IMR-90 (cell line): Measurements from ENCODE around the gene GRSF1. TPM values are rescaled to one million over a fixed set of nuclear protein-coding genes. Genes with fewer than 3 reads are reported as not detected.

ENCODE experiments used
- ATAC-seq: fragments of 200-7000 bp; cut with Tn5 transposase; 2 replicates; pipeline ENCODE4 v1.9.1; 2020; ENCODE audit warnings: low read depth, mild to moderate bottlenecking, moderate library complexity
- BruUV-seq: library from RNA; stranded (reverse); fragments of 400-500 nt; replicated peaks from 2 replicates; lab custom pipeline; 2021; lab: Mats Ljungman, UMichigan
- CTCF ChIA-PET: fragments of 300-600 bp; formaldehyde crosslinking; extraction: SDS; loops from one replicate; lab custom pipeline; 2021; ENCODE audit warnings: antibody characterized with exemption; lab: Yijun Ruan, JAX
- POLR2A ChIA-PET: fragments of 300-600 bp; sonication (Branson Sonifier 250); formaldehyde crosslinking; loops from one replicate; lab custom pipeline; 2022; ENCODE audit warnings: antibody characterized with exemption; ENCODE audit not compliant: unreplicated experiment; lab: Charles Lee
- DNase-seq: peaks from one replicate; pipeline ENCODE4 v3.0.0; 2013
- H2AFZ ChIP-seq: replicated peaks from 2 replicates; pipeline ENCODE3; 2013; ENCODE audit warnings: low read length, mild to moderate bottlenecking; ENCODE audit not compliant: poor library complexity
- H2AK5ac ChIP-seq: 2 replicates; pipeline ENCODE4 v1.6.1; 2013; ENCODE audit warnings: low read depth, low read length, inconsistent platforms
- H2AK9ac ChIP-seq: replicated peaks from 2 replicates; pipeline ENCODE3; 2013; ENCODE audit warnings: mild to moderate bottlenecking, low read depth, low read length, moderate library complexity; ENCODE audit not compliant: poor library complexity
- H2BK120ac ChIP-seq: 2 replicates; pipeline ENCODE4 v1.6.1; 2013; ENCODE audit warnings: low read depth, low read length, inconsistent platforms
- H2BK15ac ChIP-seq: 3 replicates; pipeline ENCODE4 v1.6.1; 2013; ENCODE audit warnings: low read depth, low read length, inconsistent platforms
- H2BK20ac ChIP-seq: 2 replicates; pipeline ENCODE4 v1.6.1; 2013; ENCODE audit warnings: low read depth, mild to moderate bottlenecking, inconsistent platforms, low read length, moderate library complexity
- H2BK5ac ChIP-seq: 2 replicates; pipeline ENCODE4 v1.6.1; 2013; ENCODE audit warnings: mild to moderate bottlenecking, low read depth, low read length, inconsistent platforms; ENCODE audit not compliant: poor library complexity, severe bottlenecking
- H3K14ac ChIP-seq: replicated peaks from 2 replicates; pipeline ENCODE4 v1.6.1; 2013; ENCODE audit warnings: low read depth, low read length, inconsistent platforms
- H3K18ac ChIP-seq: 2 replicates; pipeline ENCODE4 v1.6.1; 2013; ENCODE audit warnings: low read depth, low read length, control low read depth
- H3K23ac ChIP-seq: 2 replicates; pipeline ENCODE4 v1.6.1; 2013; ENCODE audit warnings: low read depth, low read length, inconsistent platforms
- H3K27ac ChIP-seq: 2 replicates; pipeline ENCODE4 v1.5.1; 2013; ENCODE audit warnings: mild to moderate bottlenecking, control low read depth, low read length; ENCODE audit not compliant: insufficient read depth
- H3K27me3 ChIP-seq: 2 replicates; pipeline ENCODE4 v1.6.1; 2013; ENCODE audit warnings: low read length; ENCODE audit not compliant: control insufficient read depth, insufficient read depth
- H3K36me3 ChIP-seq: 2 replicates; pipeline ENCODE4 v1.6.1; 2013; ENCODE audit warnings: low read length, mixed read lengths; ENCODE audit not compliant: control insufficient read depth, insufficient read depth
- H3K4ac ChIP-seq: 2 replicates; pipeline ENCODE4 v1.6.1; 2013; ENCODE audit warnings: low read depth, low read length, inconsistent platforms
- H3K4me1 ChIP-seq: 2 replicates; pipeline ENCODE4 v1.6.1; 2013; ENCODE audit warnings: low read length, mixed read lengths; ENCODE audit not compliant: control insufficient read depth, insufficient read depth
- H3K4me2 ChIP-seq: 2 replicates; pipeline ENCODE4 v1.6.1; 2013; ENCODE audit warnings: low read depth, mild to moderate bottlenecking, control low read depth, low read length, moderate library complexity
- H3K4me3 ChIP-seq: 2 replicates; pipeline ENCODE4 v1.5.1; 2013; ENCODE audit warnings: low read depth, mild to moderate bottlenecking, control low read depth, low read length, moderate library complexity; ENCODE audit not compliant: insufficient read depth
- H3K56ac ChIP-seq: 2 replicates; pipeline ENCODE4 v1.6.1; 2013; ENCODE audit warnings: low read length, inconsistent platforms; ENCODE audit not compliant: insufficient read depth; ENCODE audit errors: extremely low read depth
- H3K79me1 ChIP-seq, 2 experiments: 2 replicates each; pipeline ENCODE4 v1.6.1; 2013; ENCODE audit warnings: low read length in 2 of 2, inconsistent platforms in 1 of 2, low read depth in 1 of 2
- H3K9ac ChIP-seq: 2 replicates; pipeline ENCODE4 v1.6.1; 2013; ENCODE audit warnings: low read depth, low read length, control low read depth
- H3K9me1 ChIP-seq: 2 replicates; pipeline ENCODE4 v1.6.1; 2013; ENCODE audit warnings: low read length, inconsistent platforms; ENCODE audit not compliant: insufficient read depth
- H3K9me3 ChIP-seq: 2 replicates; pipeline ENCODE4 v1.6.1; 2013; ENCODE audit warnings: low read length; ENCODE audit not compliant: control insufficient read depth, insufficient read depth
- H4K20me1 ChIP-seq: 2 replicates; pipeline ENCODE4 v1.6.1; 2013; ENCODE audit warnings: low read length, inconsistent platforms; ENCODE audit not compliant: insufficient read depth
- H4K5ac ChIP-seq: 2 replicates; pipeline ENCODE4 v1.6.1; 2013; ENCODE audit warnings: mild to moderate bottlenecking, low read depth, low read length, control low read depth
- H4K8ac ChIP-seq, 2 experiments: 2 replicates each; pipeline ENCODE4 v1.6.1; 2013; ENCODE audit warnings: low read depth in 2 of 2, low read length in 2 of 2, control low read depth in 1 of 2, inconsistent platforms in 1 of 2
- H4K91ac ChIP-seq: 2 replicates; pipeline ENCODE4 v1.6.1; 2013; ENCODE audit warnings: low read depth, low read length, inconsistent platforms; ENCODE audit not compliant: insufficient read depth
- CTCF ChIP-seq: conservative IDR thresholded peaks from 2 replicates; pipeline ENCODE4 v1.5.1; 2012; ENCODE audit warnings: mild to moderate bottlenecking, low read depth, low read length, improper control_type of control experiment
- MAFK ChIP-seq: IDR thresholded peaks from 2 replicates; pipeline ENCODE4 v1.6.1; 2012; ENCODE audit warnings: low read depth, low read length, improper control_type of control experiment
- POLR2A ChIP-seq: IDR thresholded peaks from 2 replicates; pipeline ENCODE4 v1.6.1; 2012; ENCODE audit warnings: mild to moderate bottlenecking, low read depth, low read length
- RAD21 ChIP-seq: IDR thresholded peaks from 2 replicates; pipeline ENCODE4 v1.6.1; 2012; ENCODE audit warnings: low read length, improper control_type of control experiment
- RCOR1 ChIP-seq: IDR thresholded peaks from 2 replicates; pipeline ENCODE4 v1.6.1; 2012; ENCODE audit warnings: mild to moderate bottlenecking, low read length, improper control_type of control experiment; ENCODE audit not compliant: insufficient replicate concordance
- WGBS, 2 experiments: methylation state at CpG; one replicate each; pipeline versions ENCODE4 v1.1.5 to v1.1.7; 2013; ENCODE audit warnings: missing lambda C conversion rate in 2 of 2; ENCODE audit not compliant: insufficient read length in 1 of 2; ENCODE audit errors: extremely low coverage in 2 of 2; 5-methylcytosine and 5-hydroxymethylcytosine counted together
- dilution Hi-C: fragments of 300-500 bp; cut with HindIII; formaldehyde crosslinking; loops from one replicate; pipeline ENCODE4 v1.14.3; 2018; ENCODE audit warnings: low sequenced_read_pairs; ENCODE audit not compliant: unreplicated experiment
- in situ Hi-C: fragments of 300-500 bp; cut with MboI; formaldehyde crosslinking; loops from 3 replicates; pipeline ENCODE4 v1.14.3; 2019; ENCODE audit warnings: low sequenced_read_pairs, inconsistent platforms, mixed read lengths
- intact Hi-C: fragments of 100-400 bp; cut with micrococcal nuclease; formaldehyde crosslinking; loops from 2 replicates; pipeline ENCODE4 v1.10.0; 2022
- polyA plus RNA-seq, 3 experiments: library from polyadenylated mRNA; depleted of rRNA; stranded (reverse); fragments of >200 nt; gene quantifications; 2 replicates each; pipeline ENCODE4 v1.2.3, GENCODE V29; 2012; ENCODE audit warnings: low replicate concordance in 1 of 3
- total RNA-seq: library from RNA; depleted of rRNA; stranded (reverse); fragments of >200 nt; gene quantifications from 2 replicates; pipeline ENCODE4 v1.2.3, GENCODE V29; 2012
- TF ChIP-seq, protein P1 (sequence below): fragments of 150-350 bp; IDR thresholded peaks from 2 replicates; pipeline ENCODE4 v1.6.1; 2017; ENCODE audit warnings: mild to moderate bottlenecking, antibody characterized with exemption, low read length, low read depth

Gene GRSF1
- total and polyA plus RNA-seq, 2 of the 4 experiments (the other 2 are of a cell fraction): 67.7 to 71.5 TPM

DNA sequence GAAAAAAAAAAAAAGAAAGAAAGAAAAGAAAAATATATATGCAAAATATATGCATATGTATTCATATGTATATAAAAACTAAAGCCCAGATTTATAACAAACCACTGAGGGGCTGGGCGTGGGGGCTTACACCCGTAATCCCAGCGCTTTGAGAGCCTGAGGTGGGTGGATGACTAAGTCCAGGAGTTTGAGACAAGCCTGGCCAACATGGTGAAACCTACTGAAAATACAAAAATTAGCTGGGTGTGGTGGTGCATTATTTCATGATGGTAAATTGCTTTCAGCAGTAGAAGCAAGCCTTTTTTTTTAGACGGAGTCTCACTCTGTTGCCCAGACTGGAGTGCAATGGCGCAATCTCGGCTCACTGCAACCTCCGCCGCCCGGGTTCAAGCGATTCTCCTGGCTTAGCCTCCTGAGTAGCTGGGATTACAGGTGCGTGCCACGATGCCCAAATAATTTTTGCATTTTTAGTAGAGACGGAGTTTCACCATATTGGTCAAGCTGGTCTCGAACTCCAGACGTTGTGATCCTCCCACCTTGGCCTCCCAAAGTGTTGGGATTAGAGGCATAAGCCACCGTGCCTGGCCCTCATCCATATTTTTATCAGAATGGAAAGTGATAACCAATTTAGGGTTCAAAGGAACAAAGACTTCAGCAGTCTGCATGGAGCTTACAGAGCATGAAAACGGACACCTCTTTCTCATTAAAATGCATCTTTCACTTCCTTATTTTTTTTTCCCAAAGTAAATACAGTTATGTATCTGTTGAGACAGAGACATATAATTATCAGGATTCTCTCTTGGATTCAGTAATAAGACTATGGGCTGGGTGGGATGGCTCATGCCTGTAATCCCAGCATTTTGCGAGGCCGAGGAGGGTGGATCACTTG is 34.8 kb upstream of the GRSF1 start (continued):
- TF ChIP-seq MAFK (no peak), RAD21 (no peak)

DNA sequence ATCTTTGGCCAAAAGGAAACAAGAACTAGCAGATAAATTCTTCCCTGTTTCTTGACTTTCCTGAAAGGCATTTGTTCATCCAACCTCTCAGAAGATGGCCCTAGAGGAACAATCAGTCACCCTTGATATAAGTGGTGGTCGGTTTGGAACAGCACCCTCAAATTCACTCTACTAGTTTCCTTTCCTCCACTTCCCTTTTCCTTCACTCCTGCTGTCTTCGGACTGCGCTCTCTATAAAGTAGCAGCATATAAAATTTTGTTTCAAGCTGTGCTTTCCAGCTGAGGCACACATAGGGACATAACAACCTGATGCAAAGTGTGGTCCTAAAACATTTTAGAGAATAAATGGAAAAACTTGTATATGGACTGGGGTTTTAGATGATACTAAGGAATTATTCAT is 33.5 kb upstream of the GRSF1 start:
- H3K23ac ChIP-seq: no peak overlapping the region
- H4K20me1 ChIP-seq: no peaks in the 10 kb centered on the region
- H2BK20ac ChIP-seq: no peak overlapping the region; the same call in 1 of the 2 replicates
- no peaks in the 10 kb centered on the region for H3K79me1 ChIP-seq
- H3K14ac ChIP-seq: no peak overlapping the region
- H3K4me1 ChIP-seq: no peaks in the 10 kb centered on the region
- no peak overlapping the region for H2BK120ac ChIP-seq
- H2AK5ac ChIP-seq: no peak overlapping the region
- no peak overlapping the region for H2AK9ac ChIP-seq
- no peak overlapping the region for H3K18ac ChIP-seq
- WGBS, 2 experiments: no CpG with 5 or more reads among the region's 3 CpGs
- in situ Hi-C loops: no loop called here
- no peaks in the 10 kb centered on the region for H3K27me3 ChIP-seq
- H4K8ac ChIP-seq: no peak overlapping the region
- H3K27ac ChIP-seq: no peak overlapping the region
- H2BK15ac ChIP-seq: no peak overlapping the region
- H3K36me3 ChIP-seq: no peaks in the 10 kb centered on the region
- TF ChIP-seq RCOR1: no peak
- TF ChIP-seq CTCF: no peak
- TF ChIP-seq, protein P1, sequence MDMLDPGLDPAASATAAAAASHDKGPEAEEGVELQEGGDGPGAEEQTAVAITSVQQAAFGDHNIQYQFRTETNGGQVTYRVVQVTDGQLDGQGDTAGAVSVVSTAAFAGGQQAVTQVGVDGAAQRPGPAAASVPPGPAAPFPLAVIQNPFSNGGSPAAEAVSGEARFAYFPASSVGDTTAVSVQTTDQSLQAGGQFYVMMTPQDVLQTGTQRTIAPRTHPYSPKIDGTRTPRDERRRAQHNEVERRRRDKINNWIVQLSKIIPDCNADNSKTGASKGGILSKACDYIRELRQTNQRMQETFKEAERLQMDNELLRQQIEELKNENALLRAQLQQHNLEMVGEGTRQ: no peak
- no peak for TF ChIP-seq MAFK
- no peak for TF ChIP-seq POLR2A
- no peak overlapping the region for H3K4ac ChIP-seq
- ChIA-PET POLR2A (no interaction called here), CTCF (no interaction called here)
- intact Hi-C loops: no loop called here
- H4K91ac ChIP-seq: no peak overlapping the region
- no peak overlapping the region for H2AFZ ChIP-seq
- H3K9ac ChIP-seq: no peak overlapping the region
- DNase-seq: no peak
- H3K4me3 ChIP-seq: no peak overlapping the region
- no peak for ATAC-seq
- H3K9me1 ChIP-seq: no peaks in the 10 kb centered on the region
- H4K5ac ChIP-seq: no peak overlapping the region
- H3K9me3 ChIP-seq: no peaks in the 10 kb centered on the region
- H3K4me2 ChIP-seq: no peak overlapping the region
- no peak overlapping the region for H2BK5ac ChIP-seq
- no TSS peak for BruUV-seq
- no peak overlapping the region for H3K56ac ChIP-seq
- dilution Hi-C loops: no loop called here
